Keratinocyte (primary cell): ENCODE measurements around the gene DIAPH3. TPM values are rescaled to one million over a fixed set of nuclear protein-coding genes. Genes with fewer than 3 reads are reported as not detected.

ENCODE experiments used
- DNase-seq: peaks from one replicate; pipeline ENCODE4 v3.0.0-alpha.2; 2011; ENCODE audit warnings: low read depth, missing footprints, low spot score
- FAIRE-seq: peaks from 2 replicates; lab custom pipeline; 2011; peaks lifted over from hg19 to GRCh38; lab: Jason Lieb, UNC
- H2AFZ ChIP-seq: 2 replicates; pipeline ENCODE4 v1.6.0; 2012; ENCODE audit warnings: low read length, control low read depth, inconsistent platforms; ENCODE audit not compliant: control insufficient read depth
- H3K27ac ChIP-seq: 2 replicates; pipeline ENCODE4 v1.5.1; 2011; ENCODE audit warnings: low read length; ENCODE audit not compliant: control insufficient read depth, insufficient read depth
- H3K27me3 ChIP-seq: 3 replicates; pipeline ENCODE4 v1.6.0; 2011; ENCODE audit warnings: low read length; ENCODE audit not compliant: control insufficient read depth, insufficient read depth; ENCODE audit errors: extremely low read depth
- H3K36me3 ChIP-seq, 2 experiments: 2 replicates in 1 of 2; 3 replicates in 1 of 2; pipeline ENCODE4 v1.5.1; 2011; ENCODE audit warnings: low read length in 2 of 2, mild to moderate bottlenecking in 1 of 2; ENCODE audit not compliant: control insufficient read depth in 2 of 2, insufficient read depth in 2 of 2; ENCODE audit errors: extremely low read depth in 1 of 2
- H3K4me1 ChIP-seq: 3 replicates; pipeline ENCODE4 v1.5.1; 2011; ENCODE audit warnings: low read length; ENCODE audit not compliant: control insufficient read depth, insufficient read depth; ENCODE audit errors: extremely low read depth
- H3K4me2 ChIP-seq: 3 replicates; pipeline ENCODE4 v1.6.0; 2011; ENCODE audit warnings: low read depth, low read length; ENCODE audit not compliant: control insufficient read depth, insufficient read depth; ENCODE audit errors: extremely low read depth
- H3K4me3 ChIP-seq, 3 experiments: fragments of 200-600 bp in 1 of 3; sonication (generic) in 1 of 3; 2 replicates in 2 of 3; 3 replicates in 1 of 3; pipeline ENCODE4 v1.5.1; 2011 to 2016; ENCODE audit warnings: low read length in 3 of 3, mild to moderate bottlenecking in 3 of 3, control low read depth in 2 of 3, inconsistent platforms in 1 of 3, low read depth in 1 of 3, mixed read lengths in 1 of 3, mixed run types in 1 of 3, moderate library complexity in 1 of 3; ENCODE audit not compliant: control insufficient read depth in 2 of 3, insufficient read depth in 2 of 3; ENCODE audit errors: extremely low read depth in 1 of 3
- H3K79me2 ChIP-seq: 2 replicates; pipeline ENCODE4 v1.6.0; 2012; ENCODE audit warnings: low read length; ENCODE audit not compliant: control insufficient read depth, insufficient read depth
- H3K9ac ChIP-seq: 3 replicates; pipeline ENCODE4 v1.6.0; 2011; ENCODE audit warnings: low read length; ENCODE audit not compliant: control insufficient read depth, insufficient read depth; ENCODE audit errors: extremely low read depth
- H3K9me1 ChIP-seq: 3 replicates; pipeline ENCODE4 v1.6.0; 2011; ENCODE audit warnings: low read length; ENCODE audit not compliant: control insufficient read depth, insufficient read depth; ENCODE audit errors: extremely low read depth
- H3K9me3 ChIP-seq: 2 replicates; pipeline ENCODE4 v1.5.1; 2012; ENCODE audit warnings: low read depth, low read length; ENCODE audit not compliant: control insufficient read depth
- H4K20me1 ChIP-seq: 3 replicates; pipeline ENCODE4 v1.6.0; 2011; ENCODE audit warnings: low read length; ENCODE audit not compliant: control insufficient read depth, insufficient read depth; ENCODE audit errors: extremely low read depth
- EZH2 ChIP-seq: IDR thresholded peaks from one replicate; pipeline ENCODE4 v1.6.1; 2012; ENCODE audit warnings: inconsistent platforms, mild to moderate bottlenecking, low read length, moderate library complexity
- dilution Hi-C: fragments of 300-500 bp; cut with MboI; formaldehyde crosslinking; loops from one replicate; pipeline ENCODE4 v1.7.0; 2020; ENCODE audit warnings: low sequenced_read_pairs; ENCODE audit not compliant: extremely low pct_ligation_motif_present
- polyA plus RNA-seq, 5 experiments: library from polyadenylated mRNA; depleted of rRNA in 3 of 5; stranded (reverse) in 3 of 5; stranded (forward) in 1 of 5; unstranded in 1 of 5; fragments of >200 nt; gene quantifications; 1 replicate in 1 of 5; 2 replicates in 3 of 5; 3 replicates in 1 of 5; pipeline versions ENCODE4 v1.2.1 to v1.2.3, GENCODE V29; 2011 to 2012; ENCODE audit warnings: missing spikeins in 2 of 5, low read depth in 1 of 5, low replicate concordance in 1 of 5
- TF ChIP-seq, protein P1 (sequence below), 3 experiments: IDR thresholded peaks in 1 of 3; conservative IDR thresholded peaks in 1 of 3; optimal IDR thresholded peaks in 1 of 3; 2 replicates in 2 of 3; 3 replicates in 1 of 3; pipeline versions ENCODE3 to v1.5.1; 2011; ENCODE audit warnings: low read length in 3 of 3, mild to moderate bottlenecking in 3 of 3, moderate library complexity in 2 of 3, control low read depth in 1 of 3, inconsistent platforms in 1 of 3; ENCODE audit not compliant: insufficient read depth in 2 of 3; ENCODE audit errors: extremely low read depth in 1 of 3

DIAPH3 gene
- polyA plus RNA-seq, 1 donor (not counting 4 experiments of a cell fraction or from before 2014, with no cell fraction given): 9.0 TPM

DNA sequence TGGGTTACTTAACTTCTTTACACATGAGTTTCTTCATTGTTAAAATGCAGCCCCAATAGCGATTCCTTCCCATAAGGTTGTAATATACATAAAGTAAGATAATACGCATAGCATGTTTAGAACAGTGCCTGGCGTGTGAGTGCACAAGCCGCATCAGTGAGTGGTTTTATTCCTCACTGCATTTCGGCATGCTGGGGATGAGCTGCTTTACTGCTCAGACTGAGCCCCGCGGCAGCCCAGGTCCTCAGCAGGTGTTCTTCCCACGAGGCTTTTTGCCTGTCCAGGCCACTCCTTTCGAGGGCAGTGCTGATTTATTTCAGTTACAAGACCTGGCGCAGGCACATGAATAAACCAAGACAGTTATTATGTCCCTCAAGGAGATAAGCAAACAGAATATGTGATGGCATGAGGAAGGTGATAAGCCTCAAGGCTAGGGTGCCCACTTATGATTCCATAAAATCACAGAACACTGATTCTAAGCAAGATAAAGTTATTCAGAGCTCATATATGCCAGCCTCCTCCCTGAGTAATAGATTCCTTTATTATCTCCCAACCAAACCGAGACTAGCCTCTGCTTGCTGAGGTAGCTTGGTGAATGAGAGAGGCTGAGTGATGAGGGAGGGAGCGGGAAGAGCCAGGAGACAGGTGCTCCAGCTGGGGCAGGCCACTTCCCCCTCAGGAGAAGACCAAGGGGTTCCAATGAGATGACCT lies 505.5 kb downstream of the DIAPH3 start:
- H3K27ac ChIP-seq: no peak overlapping the region
- no peaks in the 10 kb centered on the region for H3K79me2 ChIP-seq
- H3K27me3 ChIP-seq: peaks cover 15% of the 10 kb centered on the region
- no peaks in the 10 kb centered on the region for H3K36me3 ChIP-seq
- no peaks in the 10 kb centered on the region for H4K20me1 ChIP-seq
- TF ChIP-seq, protein P1, sequence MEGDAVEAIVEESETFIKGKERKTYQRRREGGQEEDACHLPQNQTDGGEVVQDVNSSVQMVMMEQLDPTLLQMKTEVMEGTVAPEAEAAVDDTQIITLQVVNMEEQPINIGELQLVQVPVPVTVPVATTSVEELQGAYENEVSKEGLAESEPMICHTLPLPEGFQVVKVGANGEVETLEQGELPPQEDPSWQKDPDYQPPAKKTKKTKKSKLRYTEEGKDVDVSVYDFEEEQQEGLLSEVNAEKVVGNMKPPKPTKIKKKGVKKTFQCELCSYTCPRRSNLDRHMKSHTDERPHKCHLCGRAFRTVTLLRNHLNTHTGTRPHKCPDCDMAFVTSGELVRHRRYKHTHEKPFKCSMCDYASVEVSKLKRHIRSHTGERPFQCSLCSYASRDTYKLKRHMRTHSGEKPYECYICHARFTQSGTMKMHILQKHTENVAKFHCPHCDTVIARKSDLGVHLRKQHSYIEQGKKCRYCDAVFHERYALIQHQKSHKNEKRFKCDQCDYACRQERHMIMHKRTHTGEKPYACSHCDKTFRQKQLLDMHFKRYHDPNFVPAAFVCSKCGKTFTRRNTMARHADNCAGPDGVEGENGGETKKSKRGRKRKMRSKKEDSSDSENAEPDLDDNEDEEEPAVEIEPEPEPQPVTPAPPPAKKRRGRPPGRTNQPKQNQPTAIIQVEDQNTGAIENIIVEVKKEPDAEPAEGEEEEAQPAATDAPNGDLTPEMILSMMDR (optimal IDR thresholded peaks at IDR 0.05 in 1 of 3, IDR thresholded peaks at IDR 0.05 in 1 of 3, conservative IDR thresholded peaks at IDR 0.05 in 1 of 3; ENCODE audit: extremely low read depth in 1 of 3, insufficient read depth in 2 of 3, low read length in 3 of 3): no peak
- no peak for TF ChIP-seq EZH2
- H3K9me3 ChIP-seq: no peaks in the 10 kb centered on the region
- no peak overlapping the region for H3K4me2 ChIP-seq
- dilution Hi-C loops: no loop called here
- DNase-seq (no peak), FAIRE-seq (no peak)
- H3K4me1 ChIP-seq: peaks cover 6% of the 10 kb centered on the region
- H3K9ac ChIP-seq: no peak overlapping the region
- no peak overlapping the region for H2AFZ ChIP-seq
- H3K4me3 ChIP-seq: no peak overlapping the region
- H3K9me1 ChIP-seq: no peaks in the 10 kb centered on the region

GRCh38 chr13:59653916-59654315 lies 509.8 kb downstream of the DIAPH3 start:
- Histone ChIP-seq H3K36me3 (no peaks in the 10 kb centered on the region), H3K4me1 (peaks cover 6% of the 10 kb centered on the region), H3K9me1 (no peaks in the 10 kb centered on the region), H2AFZ (no peak overlapping the region), H3K27ac (no peak overlapping the region), H3K9me3 (no peaks in the 10 kb centered on the region), H3K9ac (no peak overlapping the region), H3K27me3 (peaks cover 12% of the 10 kb centered on the region), H3K79me2 (no peaks in the 10 kb centered on the region), H3K4me3 (no peak overlapping the region), H4K20me1 (no peaks in the 10 kb centered on the region), H3K4me2 (no peak overlapping the region)
- TF ChIP-seq, protein P1 (optimal IDR thresholded peaks at IDR 0.05 in 1 of 3, IDR thresholded peaks at IDR 0.05 in 1 of 3, conservative IDR thresholded peaks at IDR 0.05 in 1 of 3; ENCODE audit: extremely low read depth in 1 of 3, insufficient read depth in 2 of 3, low read length in 3 of 3): no peak
- TF ChIP-seq EZH2: no peak
- dilution Hi-C loops: no loop called here
- DNase-seq (no peak), FAIRE-seq (no peak)
